ENCODE data around the gene IL31RA. TPM values are rescaled to one million over a fixed set of nuclear protein-coding genes. Genes with fewer than 3 reads are reported as not detected.

IL31RA gene
- total RNA-seq, 1 experiment from 2014 or later, result 0.24 TPM

- Histone ChIP-seq H3K4me1 (ENCODE audit: insufficient read depth, low read length, poor library complexity, severe bottlenecking) (no peaks in the 10 kb centered on the region), H3K9me3 (ENCODE audit: low read depth, low read length, poor library complexity, severe bottlenecking) (no peaks in the 10 kb centered on the region), H3K4me3 (ENCODE audit: low read depth, low read length, poor library complexity, severe bottlenecking) (no peak overlapping the region), H3K36me3 (ENCODE audit: insufficient read depth, low read length, poor library complexity, severe bottlenecking) (no peaks in the 10 kb centered on the region), H3K27ac (ENCODE audit: low read depth, low read length, poor library complexity, severe bottlenecking) (no peak overlapping the region), H3K27me3 (replicated peaks; ENCODE audit: insufficient read depth, low read depth, low read length, poor library complexity) (no peaks in the 10 kb centered on the region)
- no TSS peak for BruUV-seq (replicated peaks)
- POLR2A ChIA-PET (ENCODE audit: low non-redundant PET), result interaction anchor here (0.6 kb wide), 1 partner anchor 129 kb away, joined by 3 read pairs; no protein-coding TSS in a partner anchor
- TF ChIP-seq CTCF (conservative IDR thresholded peaks at IDR 0.05; ENCODE audit: low read depth, low read length), result no peak
- TF ChIP-seq EZH2 (IDR thresholded peaks at IDR 0.05; ENCODE audit: borderline replicate concordance, low read depth, low read length, poor library complexity, severe bottlenecking), result no peak
- intact Hi-C loops (cut with micrococcal nuclease; ENCODE audit: unreplicated experiment), result no loop called here
- DNase-seq (ENCODE audit: low spot score), result no peak
- CTCF ChIA-PET, result no interaction called here
These were observed 14.7 kb downstream of the IL31RA start for GRCh38 chr5:55865831-55866230.

GRCh38 chr5:55866485-55866884 lies 15.3 kb downstream of the IL31RA start:
- ChIA-PET POLR2A (ENCODE audit: low non-redundant PET) (no interaction called here), CTCF (no interaction called here)
- Histone ChIP-seq H3K27me3 (replicated peaks; ENCODE audit: insufficient read depth, low read depth, low read length, poor library complexity) (no peaks in the 10 kb centered on the region), H3K9me3 (ENCODE audit: low read depth, low read length, poor library complexity, severe bottlenecking) (no peaks in the 10 kb centered on the region), H3K4me1 (ENCODE audit: insufficient read depth, low read length, poor library complexity, severe bottlenecking) (no peaks in the 10 kb centered on the region), H3K36me3 (ENCODE audit: insufficient read depth, low read length, poor library complexity, severe bottlenecking) (no peaks in the 10 kb centered on the region), H3K27ac (ENCODE audit: low read depth, low read length, poor library complexity, severe bottlenecking) (no peak overlapping the region), H3K4me3 (ENCODE audit: low read depth, low read length, poor library complexity, severe bottlenecking) (no peak overlapping the region)
- no peak for TF ChIP-seq EZH2 (IDR thresholded peaks at IDR 0.05; ENCODE audit: borderline replicate concordance, low read depth, low read length, poor library complexity, severe bottlenecking)
- TF ChIP-seq CTCF (conservative IDR thresholded peaks at IDR 0.05; ENCODE audit: low read depth, low read length), result no peak
- BruUV-seq (replicated peaks), result no TSS peak
- intact Hi-C loops (cut with micrococcal nuclease; ENCODE audit: unreplicated experiment), result no loop called here
- no peak for DNase-seq (ENCODE audit: low spot score)

- TF ChIP-seq EZH2 (IDR thresholded peaks at IDR 0.05; ENCODE audit: borderline replicate concordance, low read depth, low read length, poor library complexity, severe bottlenecking) (no peak), CTCF (conservative IDR thresholded peaks at IDR 0.05; ENCODE audit: low read depth, low read length) (no peak)
- DNase-seq (ENCODE audit: low spot score), result no peak
- ChIA-PET POLR2A (ENCODE audit: low non-redundant PET) (no interaction called here), CTCF (no interaction called here)
- intact Hi-C loops (cut with micrococcal nuclease; ENCODE audit: unreplicated experiment), result no loop called here
- no peaks in the 10 kb centered on the region for H3K27me3 ChIP-seq (replicated peaks; ENCODE audit: insufficient read depth, low read depth, low read length, poor library complexity)
- no peaks in the 10 kb centered on the region for H3K9me3 ChIP-seq (ENCODE audit: low read depth, low read length, poor library complexity, severe bottlenecking)
- no peaks in the 10 kb centered on the region for H3K4me1 ChIP-seq (ENCODE audit: insufficient read depth, low read length, poor library complexity, severe bottlenecking)
- H3K36me3 ChIP-seq (ENCODE audit: insufficient read depth, low read length, poor library complexity, severe bottlenecking), result no peaks in the 10 kb centered on the region
- H3K4me3 ChIP-seq (ENCODE audit: low read depth, low read length, poor library complexity, severe bottlenecking), result no peak overlapping the region
- no peak overlapping the region for H3K27ac ChIP-seq (ENCODE audit: low read depth, low read length, poor library complexity, severe bottlenecking)
- no TSS peak for BruUV-seq (replicated peaks)
These were observed 15.8 kb downstream of the IL31RA start for GRCh38 chr5:55866934-55867333.
